Ecto neural progenitor cell (in vitro differentiated cells): ENCODE data around the gene CPLX3.

ENCODE experiments used
- DNase-seq: peaks from one replicate; pipeline ENCODE4 v3.0.0-alpha.2; 2018; ENCODE audit warnings: low spot score

CPLX3 gene

DNA sequence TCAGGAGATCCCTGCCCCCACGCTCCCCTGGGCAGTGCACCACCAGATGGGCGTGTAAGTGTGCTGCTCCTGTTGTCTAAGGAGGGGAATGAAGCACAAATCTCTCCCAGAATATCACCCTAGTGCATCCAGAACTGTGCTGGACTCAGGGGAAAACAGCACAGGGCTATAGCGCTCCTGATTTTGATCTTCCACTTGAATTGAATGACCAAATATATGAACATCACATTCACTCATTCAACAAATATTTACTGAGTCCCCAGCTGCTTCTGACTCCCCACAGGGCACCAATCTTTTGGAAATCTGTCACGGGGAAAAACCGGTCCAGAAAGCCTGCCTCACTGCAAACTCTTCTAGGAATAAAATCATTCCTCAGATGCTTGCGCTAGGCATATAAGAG, 2.4 kb downstream of the CPLX3 start:
- DNase-seq = no peak

DNA sequence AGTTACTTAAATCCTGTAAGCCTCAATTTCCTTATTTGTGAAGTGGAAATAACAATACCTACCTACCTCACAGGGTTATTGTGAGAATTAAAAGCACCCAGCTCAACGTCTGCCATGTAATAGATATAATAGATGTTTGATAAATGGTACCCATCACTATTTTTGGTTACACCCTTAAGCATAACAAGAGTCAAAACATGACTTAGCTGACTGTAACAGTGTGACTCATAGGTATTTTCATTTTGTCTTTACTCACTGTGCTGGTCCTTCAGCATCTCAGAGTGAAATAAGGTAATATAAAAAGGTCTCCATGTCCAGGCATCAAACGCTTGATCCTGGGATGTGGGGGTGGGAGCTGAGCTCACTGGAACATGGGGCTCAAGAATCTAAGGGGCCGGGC, 3.1 kb downstream of the CPLX3 start:
- no peak for DNase-seq

DNA sequence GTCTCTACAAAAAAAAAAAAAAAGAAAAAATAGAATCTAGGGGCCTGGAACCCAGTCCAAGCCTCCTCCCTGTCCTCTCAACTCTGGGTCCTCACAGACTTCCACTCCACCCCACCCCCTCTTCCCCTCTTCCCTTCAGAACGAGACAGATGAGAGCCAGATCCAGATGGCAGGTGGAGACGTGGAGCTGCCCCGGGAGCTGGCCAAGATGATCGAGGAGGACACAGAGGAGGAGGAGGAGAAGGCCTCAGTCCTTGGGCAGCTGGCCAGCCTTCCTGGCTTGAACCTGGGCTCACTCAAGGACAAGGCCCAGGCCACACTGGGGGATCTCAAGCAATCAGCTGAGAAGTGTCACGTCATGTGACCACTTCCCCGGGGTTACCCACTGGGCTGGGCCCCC, 3.6 kb downstream of the CPLX3 start:
- DNase-seq = no peak

DNA sequence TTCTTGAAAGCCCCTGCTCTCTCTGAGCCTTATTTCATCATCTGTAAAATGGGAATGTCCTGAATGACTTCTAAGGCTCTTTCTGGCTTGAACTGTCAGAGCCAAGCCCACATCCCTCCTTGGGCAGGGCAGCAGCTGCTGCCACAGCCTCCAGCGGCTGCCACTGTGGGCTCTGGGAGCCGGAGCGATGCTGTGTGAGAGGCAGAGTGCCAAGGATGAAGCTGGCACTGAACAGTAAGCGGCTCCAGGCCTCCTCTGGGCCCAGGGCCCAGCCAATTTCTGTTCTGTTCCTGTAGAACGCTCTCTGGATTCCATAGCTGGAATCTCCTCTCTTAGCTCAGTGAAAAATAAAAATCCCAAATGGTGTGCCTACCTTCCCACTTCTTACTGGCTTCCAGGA, 4.4 kb downstream of the CPLX3 start:
- no peak for DNase-seq

DNA sequence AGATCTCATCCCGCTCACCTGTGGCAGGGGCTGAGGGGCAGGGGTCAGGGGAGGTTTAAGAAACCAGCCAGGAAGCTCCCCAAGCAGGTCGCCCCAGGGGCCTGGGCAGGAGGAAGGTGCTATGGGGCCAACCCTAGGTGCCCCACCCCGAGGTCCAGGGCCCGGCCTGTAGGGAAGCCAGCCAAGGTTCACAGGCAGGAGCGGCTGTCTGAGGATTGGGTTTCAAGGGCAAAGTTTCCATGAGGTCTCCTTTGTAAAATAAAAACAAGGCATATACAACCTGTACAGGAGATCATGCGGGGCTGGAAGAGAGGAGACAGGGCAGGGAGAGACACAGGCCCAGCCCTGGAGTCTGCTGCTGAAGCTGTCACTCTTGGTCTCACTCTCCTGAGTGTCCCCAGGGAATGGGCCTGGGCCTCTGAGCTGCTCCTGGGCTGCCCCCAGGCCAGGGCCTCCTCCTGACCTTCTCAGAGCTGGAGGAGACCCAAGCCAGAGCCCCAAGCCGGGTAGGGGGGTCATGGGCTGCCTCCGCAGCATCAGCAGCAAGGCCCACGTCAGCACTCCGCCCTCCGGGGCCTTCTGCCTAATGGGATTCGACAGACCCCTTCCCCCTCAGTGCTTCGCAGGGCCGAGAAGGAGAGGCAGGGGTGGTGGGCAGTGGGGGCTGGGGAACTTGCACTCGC, 5.5 kb downstream of the CPLX3 start:
- DNase-seq = no peak

DNA sequence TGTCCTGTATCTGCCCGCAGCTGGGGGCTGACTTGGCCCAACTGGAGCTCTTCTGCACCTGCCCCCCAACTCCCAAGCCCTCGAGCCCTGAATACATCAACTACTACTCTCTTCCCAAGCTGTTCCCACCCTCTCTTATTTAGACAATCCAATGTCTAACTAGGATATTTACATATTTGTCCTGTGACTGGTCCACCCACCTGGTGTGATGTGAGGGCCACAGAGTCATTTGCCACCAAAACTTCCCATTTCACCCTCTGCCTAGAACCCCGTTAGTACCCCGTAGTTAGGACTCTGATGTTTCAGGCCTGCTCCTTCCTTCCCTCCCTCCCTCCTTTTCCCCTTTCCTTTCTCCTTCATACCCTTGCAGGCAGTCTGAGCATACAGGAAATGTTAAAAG, 6.4 kb downstream of the CPLX3 start:
- no peak for DNase-seq

DNA sequence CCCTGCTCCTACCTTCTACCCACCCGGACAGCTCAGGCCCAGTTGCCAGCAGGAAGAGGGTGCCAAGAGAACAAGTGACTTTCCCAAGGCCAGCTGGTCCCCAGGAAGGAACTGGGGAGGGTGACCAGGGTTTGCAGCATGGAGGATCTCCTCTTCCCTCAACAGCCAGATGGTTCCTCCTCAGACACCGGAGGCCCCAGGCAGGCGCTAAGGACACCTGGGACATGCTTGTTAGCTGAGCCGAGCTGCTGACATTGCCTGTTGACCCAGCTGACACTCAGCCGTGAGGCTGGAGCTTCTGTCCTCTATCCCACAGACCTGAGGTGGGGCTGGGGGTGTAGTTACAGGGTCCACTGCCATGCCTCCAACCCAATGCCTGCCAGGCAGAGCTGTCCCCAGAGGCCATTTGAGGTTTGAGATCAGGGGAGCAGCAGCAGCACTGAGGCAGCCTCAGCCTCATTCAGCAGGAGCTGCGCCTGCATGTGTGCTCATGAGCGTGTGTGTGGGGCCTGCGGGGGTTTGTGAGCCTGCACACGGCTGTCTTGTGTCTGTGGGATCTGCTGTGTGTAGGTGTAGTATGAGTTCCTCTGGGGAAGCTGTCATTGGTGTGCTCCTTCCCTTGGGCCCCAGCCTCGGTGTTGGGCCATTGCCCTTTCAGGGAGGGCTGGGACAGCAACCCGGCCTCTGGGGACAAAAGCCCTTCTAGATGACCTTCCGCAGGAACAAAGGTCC, 7.1 kb downstream of the CPLX3 start:
- DNase-seq = no peak

DNA sequence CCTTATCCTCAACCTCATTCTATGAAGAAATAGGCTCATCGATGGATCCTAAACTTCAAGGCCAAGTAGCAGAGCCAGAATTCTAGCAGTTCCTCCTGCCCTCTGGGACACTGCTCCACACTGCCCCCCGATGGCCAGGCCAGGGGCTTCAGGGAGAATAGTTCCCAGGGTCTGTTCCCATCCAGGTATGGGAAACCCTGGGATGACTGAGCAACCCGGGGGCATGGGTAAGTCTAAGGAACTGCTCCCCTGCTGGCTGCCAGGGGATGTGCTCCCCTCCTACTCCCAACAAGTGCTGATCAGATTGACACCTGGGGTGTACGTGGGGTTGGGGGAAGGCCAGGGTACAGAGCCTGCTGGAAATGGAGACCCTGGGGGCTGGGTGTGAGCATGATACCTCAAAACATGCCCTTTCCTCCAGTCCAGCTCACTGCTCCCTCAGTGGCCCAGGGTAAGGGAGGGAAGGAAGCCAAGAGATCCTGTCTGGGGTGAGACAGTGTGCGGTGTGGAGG, 8.9 kb downstream of the CPLX3 start:
- DNase-seq = peak; percentile 83

DNA sequence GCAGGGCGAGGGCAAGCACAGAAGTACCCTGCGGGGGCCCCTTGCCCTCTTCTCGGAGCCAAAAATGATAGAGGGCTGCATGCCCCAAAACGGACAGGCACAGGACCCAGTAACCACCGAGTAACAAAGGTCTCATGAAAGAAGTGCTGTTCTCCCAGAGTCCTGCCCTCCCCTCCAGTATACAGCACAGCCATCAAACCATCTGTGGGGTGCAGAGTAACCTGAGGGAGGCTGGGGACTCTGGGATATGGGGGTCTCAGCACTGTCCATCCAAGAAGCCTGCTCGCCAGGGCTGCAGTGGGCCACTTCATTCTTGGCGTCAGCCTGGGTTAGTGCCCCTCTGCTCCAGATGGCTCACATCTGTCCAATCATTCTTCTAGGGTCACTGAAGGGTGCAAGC, 10.4 kb downstream of the CPLX3 start:
- DNase-seq = no peak

DNA sequence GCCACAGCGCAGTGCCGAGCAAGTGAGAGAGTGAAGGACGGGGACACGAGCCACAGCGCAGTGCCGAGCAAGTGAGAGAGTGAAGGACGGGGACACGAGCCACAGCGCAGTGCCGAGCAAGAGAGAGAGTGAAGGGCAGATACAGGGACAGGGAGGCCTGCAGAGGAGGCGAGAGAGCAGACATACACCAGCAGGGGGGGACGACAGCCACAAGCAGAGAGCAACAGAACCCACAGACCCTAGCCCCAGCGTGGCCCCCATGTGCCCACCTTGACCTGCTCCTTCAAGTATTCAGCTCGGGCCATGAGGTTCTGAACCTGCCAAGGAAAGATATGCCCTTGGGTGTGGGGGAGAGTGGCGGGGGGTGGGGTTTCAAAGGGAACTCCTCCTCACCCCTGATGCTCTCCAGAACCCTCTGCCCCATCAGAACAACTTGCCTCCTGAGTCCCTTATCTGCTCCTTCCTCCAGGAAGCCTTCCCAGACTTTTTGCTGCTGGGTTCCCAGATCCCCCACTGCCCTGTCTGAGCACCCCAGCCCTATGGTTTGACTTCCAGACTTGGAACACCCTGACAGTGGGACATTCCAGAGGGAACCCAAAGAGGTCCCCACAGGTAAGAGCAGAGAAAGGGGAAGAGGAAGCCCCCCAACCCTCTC, 11.2 kb downstream of the CPLX3 start:
- no peak for DNase-seq

DNA sequence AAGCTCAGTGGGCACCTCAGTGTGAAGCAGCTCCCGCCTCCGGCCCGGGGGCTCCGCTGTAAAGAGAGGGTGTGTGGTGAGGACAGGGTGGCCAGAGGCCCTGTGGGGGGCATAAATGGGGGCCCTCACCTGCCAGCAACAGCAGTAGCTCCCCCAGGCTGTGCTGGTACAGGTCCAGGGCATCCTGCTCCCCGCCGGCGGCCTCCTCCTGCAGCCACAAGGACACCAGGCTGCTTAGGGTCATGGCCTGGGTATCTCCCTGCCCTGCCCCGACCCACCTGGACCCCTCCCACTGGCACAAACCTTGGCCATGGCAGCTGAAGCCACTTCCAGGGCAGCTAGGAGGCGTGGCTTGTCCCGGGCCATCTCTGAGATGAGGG, 11.7 kb downstream of the CPLX3 start:
- no peak for DNase-seq

DNA sequence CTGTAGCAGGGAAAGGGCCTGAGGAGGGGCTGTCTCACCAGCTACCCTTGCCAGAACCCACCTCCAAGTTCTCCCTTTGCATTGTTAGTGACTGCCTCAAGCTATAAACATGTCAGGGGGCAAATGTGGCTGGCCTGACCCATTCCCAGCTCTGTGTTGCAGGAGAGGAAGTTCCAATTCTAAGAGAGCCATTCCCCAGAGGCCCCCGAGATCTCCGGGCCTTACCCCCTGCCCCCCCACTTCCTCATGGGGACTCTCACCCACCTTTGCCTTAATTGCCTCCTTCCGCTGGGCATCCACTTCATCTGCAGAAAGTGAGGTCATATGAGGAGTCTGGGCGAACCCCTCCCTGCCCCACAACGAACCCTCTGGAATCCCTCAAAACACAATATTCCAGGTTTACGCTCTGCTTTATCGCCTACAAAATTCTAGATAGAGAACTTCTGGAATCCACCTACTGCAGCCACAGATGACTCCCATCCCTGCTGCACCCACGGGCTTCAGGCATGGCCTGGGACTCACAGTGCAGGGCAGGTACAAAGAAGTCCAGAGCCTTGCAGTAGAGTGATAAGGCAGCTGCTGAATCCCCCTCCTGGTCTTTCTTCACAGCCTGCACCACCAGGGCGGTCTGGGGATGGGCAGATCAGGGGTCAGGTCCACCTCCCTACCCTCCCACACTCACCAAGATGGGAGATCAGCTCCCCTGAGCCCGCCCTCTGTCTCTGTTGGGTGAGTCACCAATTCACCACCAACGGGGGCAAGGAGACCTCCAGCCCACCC, 12.5 kb downstream of the CPLX3 start:
- DNase-seq = no peak

DNA sequence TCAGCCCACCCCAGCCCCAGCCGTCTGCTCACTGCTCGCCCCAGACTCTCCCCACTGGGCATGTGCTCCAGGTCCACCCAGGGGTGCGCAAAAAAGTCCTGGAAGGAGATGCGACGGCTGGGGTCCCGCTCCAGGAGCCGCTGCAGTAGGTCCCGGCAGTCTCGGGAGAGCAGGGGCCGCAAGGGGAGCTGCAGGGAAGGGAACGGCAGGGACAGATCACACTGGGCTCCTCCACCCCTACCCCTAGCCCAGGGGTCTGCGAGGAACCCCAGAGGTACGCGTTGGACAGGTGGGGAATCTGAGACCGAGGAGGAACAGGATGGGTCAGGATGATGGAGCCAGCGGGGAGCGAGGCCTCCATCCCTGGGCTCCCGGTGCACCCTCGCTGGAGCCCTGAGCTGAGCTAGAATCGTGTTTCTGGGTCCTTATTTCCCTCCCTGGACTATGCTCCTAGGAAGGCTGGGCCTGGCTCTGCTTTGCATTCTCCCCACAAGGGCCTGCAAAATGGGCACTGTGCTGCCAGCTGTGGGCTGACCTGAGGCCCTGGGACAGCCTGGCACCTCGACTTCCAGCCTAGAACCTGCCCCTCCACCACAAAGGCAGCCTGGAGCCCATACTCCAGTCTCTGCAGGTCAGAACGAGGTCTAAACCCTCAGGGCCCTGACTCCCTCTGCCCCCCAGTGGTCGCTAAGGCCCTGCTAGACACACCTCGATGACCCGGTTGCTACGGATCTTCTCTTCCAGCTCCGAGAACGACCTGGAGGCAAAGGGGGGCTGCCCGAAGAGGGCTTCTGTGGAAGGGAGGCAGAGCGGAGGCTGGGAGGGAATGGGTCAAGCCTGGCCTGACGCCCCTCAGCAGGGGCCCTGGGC, 13.3 kb downstream of the CPLX3 start:
- DNase-seq = no peak

DNA sequence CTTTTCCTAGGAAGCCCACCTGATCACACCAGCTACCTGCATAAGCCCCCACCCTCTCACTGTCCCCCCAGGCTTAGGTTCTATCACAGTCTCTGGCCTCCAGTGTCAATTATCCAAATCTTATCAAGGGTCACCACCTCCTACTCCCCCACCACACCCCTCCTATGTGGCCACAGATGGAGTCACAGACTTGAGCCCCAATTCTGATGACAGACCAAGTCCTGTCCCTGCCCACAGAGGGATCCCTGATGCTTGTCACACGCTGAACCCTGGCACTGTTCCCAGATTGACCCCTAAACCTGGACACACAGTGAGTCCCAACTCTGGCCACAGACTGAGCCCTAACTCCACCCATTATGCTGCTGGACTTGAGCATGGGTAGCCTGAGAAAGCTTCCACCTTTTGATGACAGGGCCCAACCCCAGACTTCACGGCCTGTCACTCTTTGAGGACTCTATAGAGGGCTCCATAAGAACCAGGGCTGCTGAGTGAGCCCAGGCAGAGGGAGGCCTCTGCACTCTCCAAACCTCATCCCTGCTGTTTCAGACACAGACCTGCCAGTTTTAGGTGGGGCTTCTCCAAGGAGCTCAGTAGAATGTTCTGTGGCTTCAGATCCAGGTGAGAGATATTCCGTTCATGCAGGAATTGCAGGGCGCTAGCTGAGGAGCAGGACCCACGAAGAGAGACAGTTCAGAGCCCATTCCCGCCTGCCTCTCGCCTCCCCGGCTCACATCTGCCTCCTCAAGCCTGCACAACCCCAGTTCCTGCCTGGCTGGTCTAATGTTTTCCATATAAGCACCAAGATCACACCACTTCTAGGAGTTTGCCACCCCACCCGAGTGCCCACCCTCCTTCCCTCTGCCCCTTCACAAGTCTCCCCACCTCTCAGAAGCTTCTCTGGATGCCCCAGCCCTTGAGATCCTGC, 14.7 kb downstream of the CPLX3 start:
- DNase-seq = no peak

DNA sequence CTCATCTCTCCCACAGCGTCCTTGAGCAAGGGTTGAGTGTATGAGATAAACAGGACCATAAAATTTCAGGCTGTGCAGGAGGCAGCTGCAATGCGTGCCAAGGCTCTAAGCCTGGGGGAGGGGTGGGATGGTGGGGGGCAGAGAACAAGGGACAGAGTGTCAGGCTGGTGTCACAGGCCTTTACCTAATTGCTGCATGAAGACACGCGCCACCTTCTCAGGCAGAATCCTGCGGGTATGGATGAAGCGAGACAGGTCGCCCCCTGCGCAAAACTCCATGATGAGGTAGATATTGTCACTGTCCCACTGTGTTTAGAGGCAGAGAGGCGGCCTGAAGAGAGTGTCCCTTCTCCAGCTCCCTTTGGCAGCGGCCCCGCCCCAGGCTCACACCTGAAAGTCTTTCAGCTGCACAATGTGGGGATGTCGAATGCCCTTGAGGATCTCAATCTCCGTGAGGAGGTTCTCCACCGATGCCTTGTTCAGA, 15.5 kb downstream of the CPLX3 start:
- no peak for DNase-seq

DNA sequence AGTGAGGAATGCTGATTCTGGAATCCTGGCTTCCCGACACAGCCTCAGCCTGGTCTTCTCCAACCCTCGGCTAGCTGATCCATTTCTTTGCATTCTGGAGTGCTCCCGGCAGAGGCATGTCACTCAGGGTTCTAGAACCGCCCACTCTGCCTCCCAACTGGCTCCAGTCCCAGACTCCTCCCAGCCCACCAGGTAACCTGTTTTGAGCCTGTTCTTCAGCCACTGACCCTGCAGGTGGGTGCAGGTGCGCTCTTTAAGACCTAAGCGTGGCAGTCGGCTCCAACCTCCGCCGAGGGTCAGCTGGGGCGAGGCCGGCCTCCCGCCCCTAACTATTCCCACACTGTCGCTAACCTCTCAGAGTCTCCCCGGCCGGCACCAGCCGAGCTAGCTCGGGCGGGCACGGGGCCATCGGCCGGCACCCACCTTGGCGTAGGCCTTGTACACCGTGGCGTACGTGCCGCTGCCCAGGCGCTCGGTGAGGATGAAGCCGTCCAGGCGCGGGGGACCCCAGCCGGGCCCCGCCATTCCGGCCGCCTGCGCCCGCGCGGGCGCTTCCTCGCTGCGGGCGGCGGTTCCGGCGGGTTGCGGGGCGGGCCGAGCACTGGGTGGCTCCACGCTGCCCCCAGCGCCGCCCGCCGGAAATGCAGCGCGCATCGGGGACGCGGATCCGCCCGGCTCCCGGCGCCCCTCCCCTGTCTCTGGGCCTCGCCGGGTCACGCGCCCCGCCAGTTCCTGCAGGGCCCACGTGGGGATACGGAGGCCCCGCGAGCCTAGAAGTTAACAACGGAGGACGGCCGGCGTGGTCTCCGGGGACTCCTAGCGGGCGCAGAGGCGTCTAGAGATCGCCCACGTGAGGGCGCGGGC, 16.4 kb downstream of the CPLX3 start, which contains the start of gene ULK3:
Gene ULK3 (minus strand): TSS at position 576 of the 864 bp plus-strand sequence. CDS start 51 bp downstream, at position 525.
- peak; percentile 94 for DNase-seq

DNA sequence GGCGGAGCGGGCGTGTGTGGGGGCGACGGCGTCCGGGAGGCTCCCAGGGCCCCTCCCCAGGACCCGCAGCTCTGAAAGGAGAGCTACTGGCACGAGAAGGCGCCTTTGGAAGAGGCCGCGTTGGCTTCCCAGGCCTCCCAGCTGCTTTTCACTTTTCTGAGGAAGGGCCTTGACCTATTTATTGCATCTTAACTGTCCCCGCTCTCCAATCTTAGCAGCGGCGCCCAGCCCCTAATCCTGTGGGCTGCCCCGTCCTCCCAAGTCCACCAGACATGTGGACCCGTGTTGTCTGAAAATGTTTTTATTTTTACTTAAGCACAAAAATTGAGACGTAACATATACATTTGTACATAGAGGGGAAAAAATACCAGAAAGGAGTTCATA, 17.0 kb downstream of the CPLX3 start:
- DNase-seq = no peak

DNA sequence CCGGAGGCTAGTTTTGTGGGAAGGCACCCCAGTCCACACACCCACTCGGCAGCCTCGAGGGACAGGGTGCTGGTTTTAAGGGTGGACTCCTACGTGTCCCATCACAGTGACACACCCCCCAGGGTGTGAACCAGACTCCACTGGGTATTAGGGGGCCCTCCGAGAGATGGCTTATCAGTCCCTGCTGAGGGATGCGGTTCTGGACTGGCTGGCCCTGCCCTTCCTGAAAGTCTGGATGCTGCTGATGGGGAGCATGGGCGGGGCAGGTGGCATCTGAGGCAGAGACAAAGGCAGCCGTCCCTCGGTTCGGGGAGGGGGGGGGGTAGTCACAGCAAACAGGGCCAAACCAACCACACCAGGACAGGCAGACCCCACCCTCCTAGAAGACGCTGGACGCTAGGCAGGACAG, 17.5 kb downstream of the CPLX3 start:
- no peak for DNase-seq
